Smooth muscle cell (in vitro differentiated cells): ENCODE data around the gene MOB3C. TPM values are rescaled to one million over a fixed set of nuclear protein-coding genes. Genes with fewer than 3 reads are reported as not detected.

ENCODE experiments used
- DNase-seq: peaks from one replicate; lab custom pipeline; 2025; ENCODE audit not compliant: unreplicated experiment; lab: John Stamatoyannopoulos, UW
- H2AFZ ChIP-seq: fragments of 200-600 bp; sonication (generic); 2 replicates; pipeline ENCODE4 v1.6.0; 2016; ENCODE audit warnings: antibody characterized with exemption, low read depth, mild to moderate bottlenecking
- H3F3A ChIP-seq: fragments of 200-600 bp; sonication (generic); 2 replicates; pipeline ENCODE4 v1.6.0; 2017; ENCODE audit warnings: antibody characterized with exemption, low read depth
- H3K27ac ChIP-seq: fragments of 200-600 bp; sonication (generic); 2 replicates; pipeline ENCODE4 v1.5.1; 2016; ENCODE audit warnings: low read depth, mild to moderate bottlenecking
- H3K27me3 ChIP-seq: fragments of 200-600 bp; sonication (generic); 2 replicates; pipeline ENCODE4 v1.6.1; 2016; ENCODE audit warnings: low read depth, mild to moderate bottlenecking
- H3K36me3 ChIP-seq: fragments of 200-600 bp; sonication (generic); 2 replicates; pipeline ENCODE4 v1.5.1; 2016; ENCODE audit warnings: low read depth
- H3K4me1 ChIP-seq: fragments of 200-600 bp; sonication (generic); 2 replicates; pipeline ENCODE4 v1.5.1; 2016; ENCODE audit warnings: low read depth
- H3K4me2 ChIP-seq: fragments of 200-600 bp; sonication (generic); 2 replicates; pipeline ENCODE4 v1.6.0; 2016; ENCODE audit warnings: mild to moderate bottlenecking
- H3K4me3 ChIP-seq: fragments of 200-600 bp; sonication (generic); 2 replicates; pipeline ENCODE4 v1.5.1; 2016; ENCODE audit warnings: mild to moderate bottlenecking
- H3K79me2 ChIP-seq: fragments of 200-600 bp; sonication (generic); 2 replicates; pipeline ENCODE4 v1.6.0; 2016; ENCODE audit warnings: low read depth, mild to moderate bottlenecking
- H3K9ac ChIP-seq: fragments of 200-600 bp; sonication (generic); 2 replicates; pipeline ENCODE4 v1.6.0; 2016; ENCODE audit warnings: low read depth
- H3K9me3 ChIP-seq: fragments of 200-600 bp; sonication (generic); replicated peaks from 2 replicates; pipeline ENCODE4 v1.5.1; 2016; ENCODE audit warnings: low read depth
- H4K20me1 ChIP-seq: fragments of 200-600 bp; sonication (generic); 2 replicates; pipeline ENCODE4 v1.6.0; 2016; ENCODE audit warnings: low read depth
- CTCF ChIP-seq: fragments of 200-600 bp; sonication (generic); IDR thresholded peaks from 2 replicates; pipeline ENCODE4 v1.5.1; 2017; ENCODE audit warnings: borderline replicate concordance, mild to moderate bottlenecking, antibody characterized with exemption; ENCODE audit not compliant: insufficient read depth, poor library complexity, severe bottlenecking
- WGBS: methylation state at CpG from one replicate; pipeline ENCODE4 v1.1.7; 2016; ENCODE audit warnings: low lambda C conversion rate; 5-methylcytosine and 5-hydroxymethylcytosine counted together
- polyA plus RNA-seq: library from polyadenylated mRNA; unstranded; fragments of >200 nt; fragmentation: Nextera tagmentation; extraction: Ambion mirVana; gene quantifications from 2 replicates; pipeline ENCODE4 v1.2.1, GENCODE V29; 2016
- total RNA-seq: library from RNA; depleted of rRNA; stranded (reverse); fragments of >200 nt; gene quantifications from 2 replicates; pipeline ENCODE4 v1.2.3, GENCODE V29; 2014

MOB3C gene
- total and polyA plus RNA-seq, 2 experiments from 2014 or later, result 5.3 to 5.5 TPM

GRCh38 chr1:46630719-46631118 is 14.1 kb upstream of the MOB3C start:
- Histone ChIP-seq H3K27me3 (no peaks in the 10 kb centered on the region), H3K4me3 (no peak overlapping the region), H2AFZ (no peak overlapping the region), H3K9ac (no peak overlapping the region), H3K9me3 (no peaks in the 10 kb centered on the region), H3K27ac (no peak overlapping the region), H3K4me2 (no peak overlapping the region), H3K4me1 (no peaks in the 10 kb centered on the region), H4K20me1 (no peaks in the 10 kb centered on the region), H3K79me2 (no peaks in the 10 kb centered on the region), H3F3A (no peaks in the 10 kb centered on the region), H3K36me3 (no peaks in the 10 kb centered on the region)
- 93% methylated on average over 2 of the region's 2 CpGs for WGBS
- DNase-seq, result no peak
- TF ChIP-seq CTCF, result no peak

GRCh38 chr1:46623743-46624644 is 7.4 kb upstream of the MOB3C start:
- no peaks in the 10 kb centered on the region for H3K79me2 ChIP-seq
- peaks cover 6% of the 10 kb centered on the region for H3F3A ChIP-seq
- no peaks in the 10 kb centered on the region for H4K20me1 ChIP-seq
- no peak overlapping the region for H3K27ac ChIP-seq
- DNase-seq, result no peak
- no peaks in the 10 kb centered on the region for H3K36me3 ChIP-seq
- H3K9ac ChIP-seq, result no peak overlapping the region
- TF ChIP-seq CTCF, result no peak
- H3K9me3 ChIP-seq, result no peaks in the 10 kb centered on the region
- H3K4me1 ChIP-seq, result peaks cover 4% of the 10 kb centered on the region
- no peak overlapping the region for H3K4me3 ChIP-seq
- no peaks in the 10 kb centered on the region for H3K27me3 ChIP-seq
- H3K4me2 ChIP-seq, result peak overlapping the region; percentile 9
- no peak overlapping the region for H2AFZ ChIP-seq
- 24% methylated on average over 4 of the region's 4 CpGs for WGBS

- Histone ChIP-seq H3K79me2 (no peaks in the 10 kb centered on the region), H3K4me2 (no peak overlapping the region), H3K27me3 (no peaks in the 10 kb centered on the region), H2AFZ (no peak overlapping the region), H4K20me1 (no peaks in the 10 kb centered on the region), H3K27ac (peak overlapping the region; percentile 17), H3F3A (peaks cover 6% of the 10 kb centered on the region), H3K9ac (no peak overlapping the region), H3K4me1 (peaks cover 4% of the 10 kb centered on the region), H3K9me3 (no peaks in the 10 kb centered on the region), H3K4me3 (no peak overlapping the region), H3K36me3 (no peaks in the 10 kb centered on the region)
- 62% methylated on average over 3 of the region's 3 CpGs for WGBS
- no peak for TF ChIP-seq CTCF
- DNase-seq, result no peak
Observed at GRCh38 chr1:46622344-46622743, 5.7 kb upstream of the MOB3C start.
